ENCODE results near the gene MARCKSL1. TPM values are rescaled to one million over a fixed set of nuclear protein-coding genes. Genes with fewer than 3 reads are reported as not detected.

MARCKSL1 gene
- total and polyA plus RNA-seq, 2 of the 8 experiments (the other 6 are each of a cell fraction or from before 2014, with no cell fraction given) = 536 to 558 TPM

- TF ChIP-seq CHD2 (IDR thresholded peaks at IDR 0.05; ENCODE audit: low read length) = no peak
- TF ChIP-seq TBP (IDR thresholded peaks at IDR 0.05; ENCODE audit: low read depth, low read length) = peak; percentile 97
- no peak for TF ChIP-seq TCF12 (IDR thresholded peaks at IDR 0.05; ENCODE audit: low read depth, low read length)
- peak in 1 of 2 experiments; percentile 98; a peak in 2 of 3 replicates for TF ChIP-seq POLR2A (IDR thresholded peaks at IDR 0.05; ENCODE audit: control extremely low read depth in 1 of 2, low read depth in 2 of 2, low read length in 2 of 2)
- TF ChIP-seq TAF7 (optimal IDR thresholded peaks at IDR 0.05; ENCODE audit: borderline replicate concordance, low read depth, low read length) = peak; percentile 98
- TF ChIP-seq MAFK (IDR thresholded peaks at IDR 0.05; ENCODE audit: low read depth, low read length) = no peak
- peak; percentile 82 for TF ChIP-seq POLR2AphosphoS5 (IDR thresholded peaks at IDR 0.05; ENCODE audit: low read depth, low read length)
- 0 out of 2 replicates have a peak, but pooled peaks have one; percentile 10 for TF ChIP-seq CREB1 (IDR thresholded peaks at IDR 0.05)
- TF ChIP-seq SP4 (IDR thresholded peaks at IDR 0.05; ENCODE audit: low read length) = no peak
- 0 out of 2 replicates have a peak, but pooled peaks have one; percentile 27 for TF ChIP-seq YY1 (IDR thresholded peaks at IDR 0.05; ENCODE audit: low read depth, low read length)
- TF ChIP-seq KDM5A (IDR thresholded peaks at IDR 0.05; ENCODE audit: low read length) = no peak
- peak; percentile 34 for TF ChIP-seq KDM4A (IDR thresholded peaks at IDR 0.05; ENCODE audit: low read depth, low read length, severe bottlenecking)
- peak; percentile 64 for TF ChIP-seq PHF8 (conservative IDR thresholded peaks at IDR 0.05; ENCODE audit: low read depth, low read length)
- TF ChIP-seq GTF2F1 (IDR thresholded peaks at IDR 0.05; ENCODE audit: borderline replicate concordance, low read depth, low read length) = peak; percentile 97
Observed at GRCh38 chr1:32335790-32336590, at the start of gene MARCKSL1 (continued).

Measured in H1 (cell line).